Stimulated activated CD4-positive, alpha-beta T cell treated with anti-CD3 and anti-CD28 coated beads, Interleukin-12 subunit alpha, Interleukin-12 subunit beta, amount 100 ng/mL, for 4 hours (primary cell): ENCODE data around the gene CYP27B1.
"Not testable (repeated sequence)": the region's sequence is repeated elsewhere in the genome, so short reads cannot be mapped to it uniquely, and the experiment has no call there.

Source experiments
- DNase-seq: peaks from one replicate; pipeline ENCODE4 v3.0.0-alpha.2; 2020

CYP27B1 gene

DNA sequence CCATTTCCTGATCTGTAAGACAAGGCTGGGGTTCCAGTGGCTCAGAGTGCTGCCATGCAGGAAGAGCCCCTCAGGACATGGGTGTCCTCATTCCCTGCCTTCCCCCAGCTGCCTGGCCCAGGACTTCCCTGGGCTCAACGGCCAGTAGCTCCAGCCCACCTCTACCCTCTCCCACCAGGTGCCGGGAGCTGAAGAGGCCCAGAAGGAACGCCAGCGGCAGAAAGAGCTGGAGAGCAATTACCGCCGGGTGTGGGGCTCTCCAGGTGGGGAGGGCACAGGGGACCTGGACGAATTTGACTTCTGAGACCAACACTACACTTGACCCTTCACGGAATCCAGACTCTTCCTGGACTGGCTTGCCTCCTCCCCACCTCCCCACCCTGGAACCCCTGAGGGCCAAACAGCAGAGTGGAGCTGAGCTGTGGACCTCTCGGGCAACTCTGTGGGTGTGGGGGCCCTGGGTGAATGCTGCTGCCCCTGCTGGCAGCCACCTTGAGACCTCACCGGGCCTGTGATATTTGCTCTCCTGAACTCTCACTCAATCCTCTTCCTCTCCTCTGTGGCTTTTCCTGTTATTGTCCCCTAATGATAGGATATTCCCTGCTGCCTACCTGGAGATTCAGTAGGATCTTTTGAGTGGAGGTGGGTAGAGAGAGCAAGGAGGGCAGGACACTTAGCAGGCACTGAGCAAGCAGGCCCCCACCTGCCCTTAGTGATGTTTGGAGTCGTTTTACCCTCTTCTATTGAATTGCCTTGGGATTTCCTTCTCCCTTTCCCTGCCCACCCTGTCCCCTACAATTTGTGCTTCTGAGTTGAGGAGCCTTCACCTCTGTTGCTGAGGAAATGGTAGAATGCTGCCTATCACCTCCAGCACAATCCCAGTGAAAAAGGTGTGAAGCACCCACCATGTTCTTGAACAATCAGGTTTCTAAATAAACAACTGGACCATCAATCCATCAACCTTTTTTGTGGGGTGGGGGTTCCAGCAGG lies 46.0 kb downstream of the CYP27B1 start:
- no peak for DNase-seq

DNA sequence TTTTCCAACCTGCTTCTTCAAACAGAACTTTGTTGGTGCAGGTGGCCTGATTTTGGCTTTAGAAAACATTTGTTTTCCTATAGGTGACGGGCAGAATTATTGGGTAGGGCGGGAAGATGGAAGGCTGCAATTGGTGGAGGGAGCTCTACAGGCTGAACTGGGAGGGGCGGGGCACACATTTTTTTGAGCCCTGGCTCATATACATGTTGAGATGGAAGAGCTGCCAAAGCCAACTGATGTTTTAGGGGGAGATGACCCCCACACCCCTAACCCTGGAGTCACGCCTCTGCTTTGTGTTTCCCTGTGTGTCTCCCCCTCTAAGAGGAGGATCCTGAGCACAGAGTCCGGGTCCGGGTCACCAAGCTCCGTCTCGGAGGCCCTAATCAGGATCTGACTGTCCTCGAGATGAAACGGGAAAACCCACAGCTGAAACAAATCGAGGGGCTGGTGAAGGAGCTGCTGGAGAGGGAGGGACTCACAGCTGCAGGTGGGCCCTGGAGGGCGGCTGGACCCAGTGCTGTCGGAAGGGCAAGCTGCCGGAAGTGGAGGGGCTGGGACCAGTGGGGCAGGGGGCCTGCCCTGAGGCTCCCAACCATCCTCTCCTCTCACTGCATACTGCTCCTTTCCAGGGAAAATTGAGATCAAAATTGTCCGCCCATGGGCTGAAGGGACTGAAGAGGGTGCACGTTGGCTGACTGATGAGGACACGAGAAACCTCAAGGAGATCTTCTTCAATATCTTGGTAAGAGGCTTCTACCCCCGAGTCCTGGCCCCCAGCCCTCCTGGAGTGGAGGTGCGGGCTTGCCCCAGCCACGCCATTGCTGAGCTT lies 46.9 kb downstream of the CYP27B1 start:
- no peak for DNase-seq

GRCh38 chr12:57718641-57719528 lies 48.0 kb downstream of the CYP27B1 start:
- DNase-seq, result no peak

- DNase-seq, result no peak
Observed at GRCh38 chr12:57717846-57718640, 48.8 kb downstream of the CYP27B1 start.

DNA sequence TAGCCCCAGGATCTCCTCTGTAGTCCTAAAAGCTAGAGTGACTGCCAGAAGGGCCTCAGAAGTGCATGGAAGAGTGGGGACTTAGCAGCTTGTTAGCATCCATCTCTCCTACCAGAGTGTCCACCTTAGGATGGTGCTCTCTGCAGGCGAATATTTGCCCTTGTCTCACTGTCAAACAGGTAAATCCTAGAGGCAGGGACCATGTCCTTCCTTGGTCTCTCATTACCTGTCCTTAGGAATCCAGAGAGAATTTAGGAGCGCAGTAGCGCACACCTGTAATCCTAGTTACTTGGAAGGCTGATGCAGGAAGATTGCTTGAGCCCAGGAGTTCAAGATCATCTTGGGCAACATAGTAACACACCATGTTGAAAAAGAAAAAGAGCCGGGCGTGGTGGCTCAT lies 49.7 kb downstream of the CYP27B1 start:
- DNase-seq, result no peak

- no peak for DNase-seq
Observed at GRCh38 chr12:57716305-57716704, 50.6 kb downstream of the CYP27B1 start.

- no peak for DNase-seq
Observed at GRCh38 chr12:57715786-57716185, 51.1 kb downstream of the CYP27B1 start.

- not testable (repeated sequence) for DNase-seq
Observed at GRCh38 chr12:57715036-57715748, 51.7 kb downstream of the CYP27B1 start.

GRCh38 chr12:57713209-57713608 lies 53.7 kb downstream of the CYP27B1 start:
- DNase-seq, result no peak

DNA sequence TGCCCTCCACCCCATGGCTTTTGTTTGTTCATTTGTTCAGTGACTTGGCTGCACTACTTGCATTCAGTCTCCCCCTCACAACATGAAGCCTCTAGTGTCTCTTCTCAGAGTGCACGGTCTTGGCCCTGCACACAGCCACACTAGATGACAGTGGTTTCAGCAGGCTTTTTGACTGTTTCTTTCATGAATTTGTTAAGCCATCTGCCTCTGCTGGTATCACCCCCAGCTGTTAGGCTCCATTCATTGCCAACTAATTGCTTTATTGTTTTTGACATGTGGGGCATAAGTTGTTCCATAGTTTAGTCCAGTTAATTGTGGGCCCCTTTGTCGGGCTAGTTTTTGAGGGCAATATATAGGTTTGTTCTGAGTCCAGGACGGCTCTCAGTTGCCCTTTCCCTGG lies 54.2 kb downstream of the CYP27B1 start:
- DNase-seq, result no peak
